HEK293T (cell line): ENCODE results near the gene FAAP20.

Experiments used
- ELF4 ChIP-seq: fragments of 450-650 bp; IDR thresholded peaks from 2 replicates; pipeline ENCODE4 v1.6.1; 2017; ENCODE audit warnings: antibody characterized with exemption
- FOXA1 ChIP-seq: fragments of 450-650 bp; IDR thresholded peaks from 2 replicates; pipeline ENCODE4 v1.6.1; 2016; ENCODE audit warnings: mild to moderate bottlenecking
- FOXK2 ChIP-seq: fragments of 450-650 bp; IDR thresholded peaks from 2 replicates; pipeline ENCODE4 v1.6.1; 2016; ENCODE audit warnings: mild to moderate bottlenecking
- ZNF384 ChIP-seq: fragments of 450-650 bp; IDR thresholded peaks from 2 replicates; pipeline ENCODE4 v1.6.1; 2016

DNA sequence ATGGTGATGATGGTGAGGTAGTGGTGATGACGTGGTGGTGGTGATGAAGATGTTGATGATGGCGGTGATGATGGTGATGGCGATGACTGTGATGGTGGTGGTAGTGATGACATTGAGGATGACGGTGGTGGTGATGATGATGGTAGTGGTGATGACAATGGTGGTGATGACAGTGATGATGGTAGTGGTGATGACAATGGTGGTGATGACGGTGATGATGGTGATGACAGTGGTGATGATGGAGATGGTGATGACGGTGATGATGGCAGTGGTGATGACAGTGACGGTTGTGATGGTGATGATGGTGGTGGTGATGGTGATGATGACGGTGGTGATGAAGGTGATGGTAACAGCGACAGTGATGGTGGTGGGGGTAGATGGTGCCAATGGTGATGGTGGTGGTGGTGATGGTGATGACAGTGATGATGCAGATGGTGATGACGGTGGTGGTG lies 39.4 kb downstream of the FAAP20 start:
- no peak for TF ChIP-seq ZNF384
- no peak for TF ChIP-seq FOXK2
- no peak for TF ChIP-seq ELF4
- no peak for TF ChIP-seq FOXA1
